Aorta (tissue), 5 donors: Measurements from ENCODE around the gene SSH2. TPM values are rescaled to one million over a fixed set of nuclear protein-coding genes. Genes with fewer than 3 reads are reported as not detected.

Experiments used
- ATAC-seq: fragments of 200-7000 bp; cut with Tn5 transposase; one replicate; pipeline ENCODE4 v1.9.1; 2022; ENCODE audit warnings: moderate library complexity; ENCODE audit not compliant: low FRiP score
- DNase-seq, 2 donors: peaks; one replicate each; pipeline ENCODE4 v3.0.0-alpha.2; 2020
- H3K27ac ChIP-seq, 2 donors: one replicate each; pipeline ENCODE4 v1.5.1; 2013; ENCODE audit warnings: low read length in 2 of 2, mild to moderate bottlenecking in 2 of 2, moderate library complexity in 2 of 2, control low read depth in 1 of 2, inconsistent platforms in 1 of 2, low read depth in 1 of 2
- H3K27me3 ChIP-seq, 2 donors: one replicate each; pipeline ENCODE4 v1.6.1; 2013; ENCODE audit warnings: control low read depth in 1 of 2, low read length in 1 of 2, mild to moderate bottlenecking in 1 of 2, moderate library complexity in 1 of 2; ENCODE audit not compliant: insufficient read depth in 2 of 2, control insufficient read depth in 1 of 2
- H3K36me3 ChIP-seq, 2 donors: one replicate each; pipeline ENCODE4 v1.6.1; 2013; ENCODE audit warnings: control low read depth in 1 of 2, low read length in 1 of 2, mild to moderate bottlenecking in 1 of 2; ENCODE audit not compliant: insufficient read depth in 2 of 2, control insufficient read depth in 1 of 2
- H3K4me1 ChIP-seq, 2 donors: one replicate each; pipeline ENCODE4 v1.6.1; 2013; ENCODE audit warnings: low read length in 2 of 2, control low read depth in 1 of 2, mild to moderate bottlenecking in 1 of 2, moderate library complexity in 1 of 2; ENCODE audit not compliant: insufficient read depth in 2 of 2, control insufficient read depth in 1 of 2
- H3K4me3 ChIP-seq, 2 donors: one replicate each; pipeline ENCODE4 v1.5.1; 2013; ENCODE audit warnings: low read length in 2 of 2, control low read depth in 1 of 2, mild to moderate bottlenecking in 1 of 2
- H3K9me3 ChIP-seq: one replicate; pipeline ENCODE4 v1.6.1; 2013; ENCODE audit warnings: mild to moderate bottlenecking, low read length; ENCODE audit not compliant: control insufficient read depth
- WGBS, 2 donors: extraction: QIAGEN DNeasy Blood & Tissue Kit; methylation state at CpG; one replicate each; pipeline ENCODE4 v1.1.7; 2013; 5-methylcytosine and 5-hydroxymethylcytosine counted together
- intact Hi-C, 2 donors: fragments of 100-400 bp; cut with DNase I; formaldehyde crosslinking; loops; one replicate each; pipeline versions ENCODE4 v1.14.2 to v1.15.0; 2022
- polyA plus RNA-seq, 2 donors: library from polyadenylated mRNA; stranded (reverse); fragments of 200-250 nt; gene quantifications; one replicate each; pipeline ENCODE4 v1.2.3, GENCODE V29; 2013
- total RNA-seq, 2 donors: library from RNA; stranded (reverse); fragmentation: NEBNext Ultra II Directional; extraction: Animal tissue kit (Norgen Biotek cat#: 25700); gene quantifications; one replicate each; pipeline ENCODE4 v1.2.1, GENCODE V29; 2021
- donor health status: healthy with polysubstance abuse.
- donor health status: Bipolar disorder and iron deficiency.
- donor health status: DM: no; HTN: no; CAD: no.
- donor health status: DM: no; HTN: no; CAD: no.
- donor health status: DM: yes; HTN: yes; CAD: no.

Gene SSH2
- total and polyA plus RNA-seq, 4 donors, result 7.2 to 35.3 (median 30.3) TPM

DNA sequence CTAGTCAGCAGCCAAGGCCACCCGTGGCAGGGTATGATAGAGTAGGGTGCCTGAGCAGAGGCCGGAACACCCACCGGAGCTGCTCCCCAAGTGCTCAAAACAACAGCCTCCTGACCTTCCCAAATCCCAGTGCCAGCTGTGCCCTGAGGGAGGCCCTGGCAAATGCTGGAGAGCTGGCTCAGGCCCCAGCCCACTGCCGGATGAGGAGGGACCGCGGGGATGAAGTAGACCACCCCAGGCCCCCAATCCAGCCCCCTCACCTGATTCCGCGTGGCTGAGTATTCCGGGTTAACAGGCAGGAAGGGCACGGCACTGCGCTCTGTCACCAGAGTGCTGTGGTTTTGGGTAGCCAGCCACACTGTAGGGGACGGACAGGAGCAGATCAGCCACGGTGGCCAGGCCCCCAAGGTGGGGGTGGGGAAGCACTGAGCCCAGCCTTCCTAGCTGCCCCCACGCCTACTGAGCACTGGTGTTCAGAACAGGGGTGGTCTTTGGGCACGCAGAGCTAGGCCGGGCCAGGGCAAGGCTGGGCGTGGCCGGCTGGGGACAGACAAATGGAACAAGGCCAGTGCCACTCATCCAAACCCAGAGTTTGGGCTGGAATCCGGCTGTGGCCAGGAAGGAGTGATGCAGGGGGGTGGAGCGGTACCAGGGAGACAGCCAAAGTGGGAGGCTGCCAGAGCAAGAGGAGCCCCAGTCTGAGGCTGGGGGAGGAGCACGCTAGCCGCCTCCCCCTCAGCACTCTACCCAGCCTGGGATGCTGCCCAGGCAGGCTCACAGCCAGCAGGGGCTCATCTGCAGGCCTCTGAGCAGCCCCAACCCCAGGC lies 352.4 kb downstream of the SSH2 start:
- peak; percentile 13 for ATAC-seq
- Histone ChIP-seq H3K9me3 (no peaks in the 10 kb centered on the region), H3K27me3 (no peaks in the 10 kb centered on the region), H3K27ac (no peak overlapping the region), H3K36me3 (no peaks in the 10 kb centered on the region), H3K4me3 (no peak overlapping the region), H3K4me1 (no peaks in the 10 kb centered on the region)
- peak; percentile 70 to 77 for DNase-seq
- WGBS, 2 donors, result 41 to 47% methylated on average over 22 of the region's 22 CpGs
- intact Hi-C loops, result no loop called here

DNA sequence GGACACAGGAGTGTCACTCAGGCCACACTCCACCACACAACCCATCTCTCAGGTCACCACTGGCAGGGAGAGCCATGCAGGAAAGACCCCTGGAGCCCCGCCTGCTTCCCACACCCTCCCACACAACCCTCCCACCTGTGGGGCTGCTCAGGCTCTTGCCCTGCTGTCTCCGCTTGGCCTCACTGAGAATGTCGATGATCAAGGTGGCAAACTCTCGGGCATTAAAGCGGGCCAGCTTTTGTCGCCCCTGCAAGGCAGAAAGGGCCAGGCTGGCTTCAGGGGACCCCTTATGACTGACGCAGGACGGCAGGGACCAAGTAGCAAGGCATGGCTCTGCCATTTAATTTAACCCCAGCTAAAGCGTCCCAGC lies 353.0 kb downstream of the SSH2 start:
- DNase-seq (no peak), ATAC-seq (no peak)
- no peaks in the 10 kb centered on the region for H3K36me3 ChIP-seq
- H3K27me3 ChIP-seq, result no peaks in the 10 kb centered on the region
- no peak overlapping the region for H3K27ac ChIP-seq
- no peak overlapping the region for H3K4me3 ChIP-seq
- no peaks in the 10 kb centered on the region for H3K9me3 ChIP-seq
- intact Hi-C loops, result no loop called here
- H3K4me1 ChIP-seq, result no peaks in the 10 kb centered on the region
- 91 to 95% methylated on average over 9 of the region's 9 CpGs for WGBS, 2 donors

DNA sequence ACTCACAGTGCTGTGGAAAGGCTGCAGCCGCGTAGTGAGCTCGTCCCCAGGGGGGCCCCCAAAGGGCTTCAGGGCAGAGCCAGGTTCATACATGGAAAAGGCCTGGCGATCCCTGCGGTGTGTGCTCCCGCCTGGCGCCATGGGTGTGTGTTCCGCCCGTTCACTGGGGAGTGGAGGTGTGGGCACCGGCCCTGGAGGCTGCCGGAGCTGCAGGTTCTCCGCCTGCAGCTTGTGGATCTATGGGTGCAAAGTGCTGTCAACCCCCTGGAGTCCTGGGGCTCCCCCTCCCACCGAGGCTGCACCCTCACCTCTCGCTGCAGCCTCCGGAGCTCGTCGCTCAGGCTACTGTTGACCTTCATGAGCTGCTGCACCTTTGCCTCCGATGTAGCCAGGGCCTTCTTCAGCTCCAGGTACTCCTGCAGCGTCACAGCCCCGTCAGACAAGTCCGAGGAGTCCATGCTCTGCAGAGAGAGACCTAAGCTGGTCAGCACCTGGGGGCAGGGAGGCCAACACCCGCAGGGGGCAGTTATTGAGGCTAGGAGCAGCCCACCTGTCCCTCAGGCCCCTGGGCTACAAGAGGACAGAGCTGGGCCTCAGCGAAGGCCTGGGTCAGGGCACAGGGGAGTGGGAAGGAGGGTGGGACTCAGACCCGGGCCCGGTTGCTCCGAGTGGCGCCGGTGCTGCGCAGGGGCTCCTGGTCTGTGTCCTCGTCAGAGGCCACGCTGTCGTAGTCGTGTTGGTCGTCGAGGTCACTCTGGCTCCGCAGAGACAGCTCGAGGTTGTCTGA lies 353.6 kb downstream of the SSH2 start:
- DNase-seq, result peak in 1 of 2 donors; percentile 45
- H3K4me3 ChIP-seq, result no peak overlapping the region
- 91 to 94% methylated on average over 37 of the region's 37 CpGs for WGBS, 2 donors
- intact Hi-C loops, result no loop called here
- no peak overlapping the region for H3K27ac ChIP-seq
- no peak for ATAC-seq
- no peaks in the 10 kb centered on the region for H3K36me3 ChIP-seq
- H3K4me1 ChIP-seq, result no peaks in the 10 kb centered on the region
- H3K27me3 ChIP-seq, result no peaks in the 10 kb centered on the region
- H3K9me3 ChIP-seq, result no peaks in the 10 kb centered on the region

Other genes starting within 250 kb of the SSH2 start
- 1 to 10 TPM in 1 of 2 donors, under 1 TPM in 1; 0.42 to 1.1 TPM for gene EFCAB5, start 11.4 kb upstream of the SSH2 start, total RNA-seq
- gene EFCAB5, start 11.4 kb upstream of the SSH2 start, polyA plus RNA-seq, result not detected
- 10 to 100 TPM; 59.9 to 60.0 TPM for gene NSRP1, start 186.6 kb upstream of the SSH2 start, total RNA-seq
- 10 to 100 TPM; 39.5 to 91.9 TPM for gene NSRP1, start 186.6 kb upstream of the SSH2 start, polyA plus RNA-seq